Sigmoid colon (tissue), 7 donors: ENCODE measurements around the gene NOTUM. TPM values are rescaled to one million over a fixed set of nuclear protein-coding genes. Genes with fewer than 3 reads are reported as not detected.
"Not testable (repeated sequence)": the region's sequence is repeated elsewhere in the genome, so short reads cannot be mapped to it uniquely, and the experiment has no call there.

Source experiments
- DNase-seq: peaks from one replicate; pipeline ENCODE4 v3.0.0-alpha.2; 2019
- H3K27ac ChIP-seq, 4 donors: fragments of 200-600 bp; sonication (generic); one replicate each; pipeline ENCODE4 v1.5.1; 2016 to 2019; ENCODE audit warnings: mild to moderate bottlenecking in 1 of 4
- H3K27me3 ChIP-seq, 3 donors: fragments of 200-600 bp; sonication (generic); one replicate each; pipeline ENCODE4 v1.5.1; 2019; ENCODE audit warnings: mild to moderate bottlenecking in 1 of 3
- H3K36me3 ChIP-seq, 4 donors: fragments of 200-600 bp; sonication (generic); one replicate each; pipeline ENCODE4 v1.5.1; 2016 to 2019
- H3K4me1 ChIP-seq, 4 donors: fragments of 200-600 bp; sonication (generic); one replicate each; pipeline ENCODE4 v1.5.1; 2017 to 2019
- H3K4me3 ChIP-seq, 4 donors: fragments of 200-600 bp; sonication (generic); one replicate each; pipeline ENCODE4 v1.5.1; 2017 to 2019; ENCODE audit warnings: mild to moderate bottlenecking in 2 of 4, moderate library complexity in 1 of 4
- H3K9me3 ChIP-seq, 4 donors: fragments of 200-600 bp in 3 of 4; sonication (generic) in 3 of 4; one replicate each; pipeline versions ENCODE4 v1.5.1 to v1.6.1; 2013 to 2019
- CTCF ChIP-seq, 4 experiments: fragments of 450-650 bp in 3 of 4; fragments of 200-600 bp in 1 of 4; IDR thresholded peaks; one replicate each; pipeline ENCODE4 v1.5.1; 2016 to 2019; ENCODE audit warnings: antibody characterized with exemption in 4 of 4, mild to moderate bottlenecking in 3 of 4, moderate library complexity in 2 of 4
- EP300 ChIP-seq, 4 donors: sonication (generic); formaldehyde crosslinking; IDR thresholded peaks; one replicate each; pipeline ENCODE4 v1.6.1; 2017; ENCODE audit warnings: antibody characterized with exemption in 4 of 4
- POLR2A ChIP-seq, 2 donors: fragments of 450-650 bp; IDR thresholded peaks; one replicate each; pipeline ENCODE4 v1.6.1; 2016; ENCODE audit warnings: antibody characterized with exemption in 2 of 2, mild to moderate bottlenecking in 2 of 2, moderate library complexity in 2 of 2
- POLR2AphosphoS5 ChIP-seq, 4 donors: sonication (generic); formaldehyde crosslinking; IDR thresholded peaks; one replicate each; pipeline ENCODE4 v1.6.1; 2017; ENCODE audit warnings: antibody characterized with exemption in 4 of 4
- WGBS, 2 donors: extraction: QIAGEN DNeasy Blood & Tissue Kit; methylation state at CpG; one replicate each; pipeline ENCODE4 v1.1.7; 2013; 5-methylcytosine and 5-hydroxymethylcytosine counted together
- intact Hi-C: fragments of 100-400 bp; cut with DNase I; formaldehyde crosslinking; loops from one replicate; pipeline ENCODE4 v1.15.1; 2023
- polyA plus RNA-seq, 3 donors: library from polyadenylated mRNA; stranded (reverse); fragments of 200-250 nt; gene quantifications; one replicate each; pipeline ENCODE4 v1.2.3, GENCODE V29; 2013
- total RNA-seq, 4 donors: library from RNA; depleted of rRNA; stranded (reverse); fragments of >200 nt; gene quantifications; one replicate each; pipeline ENCODE4 v1.1.0, GENCODE V29; 2016
- donor health status: healthy with polysubstance abuse.
- donor health status: Bipolar disorder and iron deficiency.
- donor health status: healthy.

NOTUM gene
- total and polyA plus RNA-seq, 7 donors, result 0.22 TPM; not detected in 6

GRCh38 chr17:81956607-81957589 is 4.1 kb downstream of the NOTUM start:
- H3K4me1 ChIP-seq, result peaks cover 0 to 27% (median 21%) of the 10 kb centered on the region in 4 donors
- intact Hi-C loops, result no loop called here
- WGBS, 2 donors, result 88 to 90% methylated on average over 45 of the region's 45 CpGs
- no peaks in the 10 kb centered on the region for H3K36me3 ChIP-seq
- no peaks in the 10 kb centered on the region for H3K9me3 ChIP-seq
- no peak overlapping the region for H3K4me3 ChIP-seq
- no peak for TF ChIP-seq POLR2AphosphoS5 (IDR thresholded peaks at IDR 0.05)
- no peak for TF ChIP-seq POLR2A (IDR thresholded peaks at IDR 0.05)
- TF ChIP-seq CTCF (IDR thresholded peaks at IDR 0.05), result no peak
- TF ChIP-seq EP300 (IDR thresholded peaks at IDR 0.05), result no peak
- H3K27ac ChIP-seq, result no peak overlapping the region
- peaks cover 29 to 79% (median 46%) of the 10 kb centered on the region in 3 donors for H3K27me3 ChIP-seq
- DNase-seq, result no peak

GRCh38 chr17:81955756-81956544 is 5.0 kb downstream of the NOTUM start:
- DNase-seq, result no peak
- WGBS, 2 donors, result 77 to 87% methylated on average over 13 of the region's 13 CpGs
- Histone ChIP-seq H3K9me3 (no peaks in the 10 kb centered on the region), H3K36me3 (no peaks in the 10 kb centered on the region), H3K4me3 (no peak overlapping the region), H3K4me1 (peaks cover 0 to 18% (median 16%) of the 10 kb centered on the region in 4 donors), H3K27me3 (peaks cover 24 to 69% (median 39%) of the 10 kb centered on the region in 3 donors), H3K27ac (no peak overlapping the region)
- intact Hi-C loops, result no loop called here
- TF ChIP-seq EP300 (IDR thresholded peaks at IDR 0.05), result no peak
- TF ChIP-seq POLR2A (IDR thresholded peaks at IDR 0.05), result no peak
- TF ChIP-seq CTCF (IDR thresholded peaks at IDR 0.05), result no peak
- TF ChIP-seq POLR2AphosphoS5 (IDR thresholded peaks at IDR 0.05), result no peak

GRCh38 chr17:81955058-81955681 is 5.8 kb downstream of the NOTUM start:
- no peaks in the 10 kb centered on the region for H3K9me3 ChIP-seq
- H3K36me3 ChIP-seq, result no peaks in the 10 kb centered on the region
- no peak for DNase-seq
- TF ChIP-seq EP300 (IDR thresholded peaks at IDR 0.05), result no peak
- TF ChIP-seq POLR2A (IDR thresholded peaks at IDR 0.05), result no peak
- TF ChIP-seq CTCF (IDR thresholded peaks at IDR 0.05), result no peak
- TF ChIP-seq POLR2AphosphoS5 (IDR thresholded peaks at IDR 0.05), result no peak
- 89 to 92% methylated on average over 26 of the region's 26 CpGs for WGBS, 2 donors
- intact Hi-C loops, result no loop called here
- H3K4me1 ChIP-seq, result peaks cover 0 to 11% (median 11%) of the 10 kb centered on the region in 4 donors
- peaks cover 18 to 63% (median 31%) of the 10 kb centered on the region in 3 donors for H3K27me3 ChIP-seq
- no peak overlapping the region for H3K4me3 ChIP-seq
- H3K27ac ChIP-seq, result no peak overlapping the region

GRCh38 chr17:81954131-81955057 is 6.6 kb downstream of the NOTUM start:
- H3K27me3 ChIP-seq, result peaks cover 11 to 55% (median 25%) of the 10 kb centered on the region in 3 donors

GRCh38 chr17:81953443-81953842 is 7.5 kb downstream of the NOTUM start:
- 64 to 77% methylated on average over 5 of the region's 5 CpGs for WGBS, 2 donors
- peaks cover 2 to 45% (median 16%) of the 10 kb centered on the region in 3 donors for H3K27me3 ChIP-seq
- H3K36me3 ChIP-seq, H3K27ac ChIP-seq, H3K4me1 ChIP-seq, DNase-seq, intact Hi-C loops, H3K9me3 ChIP-seq, H3K4me3 ChIP-seq: not testable (repeated sequence)

More at GRCh38 chr17:81954131-81955057, 6.6 kb downstream of the NOTUM start:
- TF ChIP-seq EP300 (IDR thresholded peaks at IDR 0.05) (no peak), POLR2AphosphoS5 (IDR thresholded peaks at IDR 0.05) (no peak), CTCF (IDR thresholded peaks at IDR 0.05) (no peak), POLR2A (IDR thresholded peaks at IDR 0.05) (no peak)
- no peaks in the 10 kb centered on the region for H3K9me3 ChIP-seq
- no peaks in the 10 kb centered on the region for H3K36me3 ChIP-seq
- no peak overlapping the region for H3K4me3 ChIP-seq
- H3K27ac ChIP-seq, result no peak overlapping the region
- intact Hi-C loops, result no loop called here
- no peak for DNase-seq
- WGBS, 2 donors, result 86 to 87% methylated on average over 19 of the region's 19 CpGs
- peaks cover 0 to 4% (median 4%) of the 10 kb centered on the region in 4 donors for H3K4me1 ChIP-seq
